Measurements from ENCODE around the gene ADARB1.

GRCh38 chr21:45041984-45042663 is 32.3 kb upstream of the ADARB1 start:
- no peak for TF ChIP-seq CTCF (IDR thresholded peaks at IDR 0.05)
- no peak for TF ChIP-seq EZH2phosphoT487 (IDR thresholded peaks at IDR 0.05; ENCODE audit: borderline replicate concordance, low read depth)
- no peak for TF ChIP-seq MAX (IDR thresholded peaks at IDR 0.05; ENCODE audit: low read depth)
- TF ChIP-seq PBX3 (IDR thresholded peaks at IDR 0.05) = no peak
- TF ChIP-seq CHD2 (IDR thresholded peaks at IDR 0.05; ENCODE audit: low read length, partially characterized antibody) = no peak
- no peak for TF ChIP-seq IRF3 (IDR thresholded peaks at IDR 0.05; ENCODE audit: low read depth, low read length)
- no peak for TF ChIP-seq GABPA (IDR thresholded peaks at IDR 0.05; ENCODE audit: low read depth)
